HG03066 (cell line): Measurements from ENCODE around the gene SMC1A.
"Not testable (repeated sequence)": the region's sequence is repeated elsewhere in the genome, so short reads cannot be mapped to it uniquely, and the experiment has no call there.

Source experiments
- ATAC-seq: cut with Tn5 transposase; IDR thresholded peaks from one replicate; pipeline ENCODE4 v1.9.1; 2021; ENCODE audit warnings: low read depth; ENCODE audit not compliant: unreplicated experiment

SMC1A gene

GRCh38 chrX:53422086-53422860 is at the start of gene SMC1A:
SMC1A (minus strand) TSS chrX:53422654; CDS start chrX:53422600, 54 bp downstream.
- ATAC-seq, result peak; percentile 91

GRCh38 chrX:53471346-53471745 is 48.9 kb upstream of the SMC1A start:
- ATAC-seq, result no peak

- not testable (repeated sequence) for ATAC-seq
These were observed 46.2 kb upstream of the SMC1A start for GRCh38 chrX:53468659-53469058.

- no peak for ATAC-seq
These were observed 35.6 kb upstream of the SMC1A start for GRCh38 chrX:53458082-53458481.

GRCh38 chrX:53456254-53456653 is 33.8 kb upstream of the SMC1A start:
- no peak for ATAC-seq

- no peak for ATAC-seq
These were observed 30.4 kb upstream of the SMC1A start for GRCh38 chrX:53452812-53453211.

GRCh38 chrX:53449632-53450031 is 27.2 kb upstream of the SMC1A start:
- no peak for ATAC-seq

- ATAC-seq, result no peak
These were observed 25.0 kb upstream of the SMC1A start for GRCh38 chrX:53447441-53447840.

- no peak for ATAC-seq
These were observed 23.5 kb upstream of the SMC1A start for GRCh38 chrX:53445977-53446376.

- no peak for ATAC-seq
These were observed 19.8 kb upstream of the SMC1A start for GRCh38 chrX:53442322-53442631.

GRCh38 chrX:53441531-53442321 is 19.3 kb upstream of the SMC1A start:
- peak; percentile 75 for ATAC-seq

- no peak for ATAC-seq
These were observed 18.4 kb upstream of the SMC1A start for GRCh38 chrX:53440621-53441517.

GRCh38 chrX:53440101-53440500 is 17.6 kb upstream of the SMC1A start:
- no peak for ATAC-seq

- ATAC-seq, result no peak
These were observed 16.4 kb upstream of the SMC1A start for GRCh38 chrX:53438832-53439230.

GRCh38 chrX:53438174-53438831 is 15.8 kb upstream of the SMC1A start:
- ATAC-seq, result no peak

GRCh38 chrX:53437206-53437605 is 14.8 kb upstream of the SMC1A start:
- no peak for ATAC-seq

GRCh38 chrX:53435997-53436396 is 13.5 kb upstream of the SMC1A start:
- ATAC-seq, result peak; percentile 43

- peak; percentile 97 for ATAC-seq
These were observed 11.5 kb upstream of the SMC1A start, which contains the start of gene HSD17B10 for GRCh38 chrX:53433651-53434639. HSD17B10 (minus strand) TSS chrX:53434370; CDS start chrX:53434345, 25 bp downstream.

- ATAC-seq, result no peak
These were observed 7.8 kb upstream of the SMC1A start for GRCh38 chrX:53430231-53430630.
